Raji (cell line): ENCODE data around the gene GADL1.

ENCODE experiments used
- POLR2A ChIP-seq: IDR thresholded peaks from 2 replicates; pipeline ENCODE4 v1.6.1; 2011; ENCODE audit warnings: low read depth, low read length, control low read depth; ENCODE audit not compliant: insufficient read depth

GADL1 gene

DNA sequence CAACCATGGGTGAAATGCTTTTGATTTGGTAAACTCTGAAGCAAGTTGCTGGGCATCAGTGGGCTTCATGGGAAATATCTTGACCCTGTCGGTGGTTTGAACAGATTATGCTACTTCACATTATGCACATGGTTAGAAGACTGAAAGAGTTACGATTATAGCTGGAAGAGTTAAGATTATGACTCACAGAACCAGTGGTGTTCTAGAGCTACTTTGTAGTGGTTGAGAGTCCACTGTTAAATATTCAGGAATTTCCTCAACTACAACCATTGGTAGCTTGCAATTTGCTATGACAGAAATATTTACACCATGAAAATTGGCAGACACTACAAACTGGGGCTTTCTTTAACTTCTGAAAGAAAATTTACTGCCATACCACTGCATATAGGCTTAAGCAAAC lies 99.3 kb downstream of the GADL1 start:
- TF ChIP-seq POLR2A: no peak

GRCh38 chr3:30793740-30794139 lies 100.7 kb downstream of the GADL1 start:
- TF ChIP-seq POLR2A: no peak

GRCh38 chr3:30790150-30790549 lies 104.3 kb downstream of the GADL1 start:
- no peak for TF ChIP-seq POLR2A

- TF ChIP-seq POLR2A: no peak
Observed at GRCh38 chr3:30786365-30786764, 108.1 kb downstream of the GADL1 start.

- no peak for TF ChIP-seq POLR2A
Observed at GRCh38 chr3:30779686-30780287, 114.7 kb downstream of the GADL1 start.

DNA sequence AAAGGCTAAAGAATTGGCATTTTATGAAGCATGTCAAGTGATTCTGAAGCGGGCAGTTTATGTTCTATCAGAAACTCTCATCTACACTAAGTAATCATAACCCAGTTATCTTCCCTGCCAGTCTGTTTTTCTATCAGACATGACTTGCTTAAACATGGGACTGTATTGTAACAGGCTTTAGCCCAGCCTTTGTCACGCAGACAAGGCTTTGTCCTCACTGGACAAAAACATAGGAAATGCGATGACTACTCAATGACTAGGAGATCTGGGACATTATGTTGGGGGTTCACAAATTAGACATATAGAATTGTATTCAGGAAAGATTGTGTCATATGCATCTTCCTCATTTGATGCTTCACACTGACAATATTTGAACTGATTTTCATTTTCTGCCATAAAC lies 115.5 kb downstream of the GADL1 start:
- no peak for TF ChIP-seq POLR2A

- TF ChIP-seq POLR2A: no peak
Observed at GRCh38 chr3:30777426-30778113, 116.9 kb downstream of the GADL1 start.

GRCh38 chr3:30776186-30776815 lies 118.2 kb downstream of the GADL1 start:
- TF ChIP-seq POLR2A: no peak

DNA sequence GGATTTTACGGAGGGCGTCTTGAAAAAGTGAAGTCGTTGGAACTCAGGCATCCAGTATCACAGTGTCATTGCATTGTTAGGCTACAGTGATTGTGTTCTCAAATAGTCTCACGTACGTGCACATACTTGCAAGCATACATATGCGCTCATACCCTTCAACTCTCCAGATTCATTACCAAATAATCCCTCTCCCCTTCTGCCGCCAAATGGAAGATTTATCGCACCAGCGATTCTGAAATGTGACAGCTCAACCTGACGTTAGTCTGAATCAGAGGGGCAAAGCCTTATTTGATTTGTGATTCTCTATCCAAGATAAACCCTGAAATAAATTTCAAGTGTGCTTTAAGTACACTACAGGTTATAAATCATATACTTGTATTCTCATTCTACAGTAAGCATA lies 119.4 kb downstream of the GADL1 start:
- no peak for TF ChIP-seq POLR2A

- TF ChIP-seq POLR2A: no peak
Observed at GRCh38 chr3:30774062-30774461, 120.4 kb downstream of the GADL1 start.

DNA sequence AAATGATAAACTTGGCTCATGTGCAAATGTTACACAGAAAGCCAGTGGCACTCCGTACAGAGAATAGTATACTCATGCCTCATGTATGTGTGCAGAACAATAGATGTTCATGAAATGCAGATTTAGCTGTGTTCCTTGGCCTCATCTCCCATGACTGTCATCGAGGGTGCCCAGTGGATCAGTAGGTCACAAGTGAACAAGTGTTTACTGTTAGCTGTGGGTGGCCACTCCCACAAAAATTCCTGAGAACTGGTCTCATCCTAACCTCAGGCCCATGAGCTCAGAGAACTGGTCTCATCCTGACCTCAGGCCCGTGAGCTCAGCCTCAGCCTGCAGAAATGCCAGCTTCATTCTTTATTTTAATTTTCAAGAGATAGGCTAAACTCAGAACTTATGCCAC lies 124.1 kb downstream of the GADL1 start:
- TF ChIP-seq POLR2A: no peak

DNA sequence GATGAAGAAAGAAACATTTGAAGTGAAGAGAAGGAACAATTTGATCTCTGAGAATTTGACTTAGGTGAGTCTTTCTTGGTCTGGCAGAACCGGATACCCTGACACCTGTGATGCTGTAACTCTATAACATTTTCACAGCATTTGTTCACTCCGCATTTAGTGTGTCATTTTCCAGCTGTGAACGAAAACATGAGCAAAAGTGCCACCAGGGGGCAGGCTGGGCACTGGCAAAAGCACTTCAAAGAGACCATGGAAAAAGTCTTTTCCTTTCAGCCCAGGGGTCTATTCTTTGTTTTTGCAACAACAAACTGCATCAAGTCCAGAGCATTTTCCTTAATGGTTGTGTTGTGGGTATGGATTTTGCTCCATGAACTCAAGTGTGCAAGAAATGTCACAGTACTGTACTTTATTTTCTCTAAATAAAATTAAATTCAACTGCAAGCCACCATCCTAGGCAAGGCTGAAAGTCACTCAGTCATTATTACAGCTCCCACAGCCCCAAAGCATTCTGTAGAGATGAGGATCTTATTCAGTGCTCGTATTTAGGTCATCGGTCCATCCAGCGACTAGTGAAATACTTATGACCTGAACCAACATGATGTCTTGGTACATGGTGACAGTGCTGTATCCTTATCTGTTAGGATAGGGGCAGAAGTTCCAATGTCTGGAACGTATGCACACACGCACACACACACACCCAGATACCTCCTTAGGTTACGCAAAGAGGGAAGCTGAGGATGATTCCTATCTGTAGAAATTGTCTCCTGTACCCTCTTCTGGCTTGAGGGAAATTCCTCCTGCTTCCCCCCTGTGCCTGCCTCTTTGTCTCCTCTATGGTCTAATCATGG lies 125.5 kb downstream of the GADL1 start:
- TF ChIP-seq POLR2A: no peak

GRCh38 chr3:30768046-30768445 lies 126.4 kb downstream of the GADL1 start:
- TF ChIP-seq POLR2A: no peak

GRCh38 chr3:30766522-30766921 lies 127.9 kb downstream of the GADL1 start:
- no peak for TF ChIP-seq POLR2A

DNA sequence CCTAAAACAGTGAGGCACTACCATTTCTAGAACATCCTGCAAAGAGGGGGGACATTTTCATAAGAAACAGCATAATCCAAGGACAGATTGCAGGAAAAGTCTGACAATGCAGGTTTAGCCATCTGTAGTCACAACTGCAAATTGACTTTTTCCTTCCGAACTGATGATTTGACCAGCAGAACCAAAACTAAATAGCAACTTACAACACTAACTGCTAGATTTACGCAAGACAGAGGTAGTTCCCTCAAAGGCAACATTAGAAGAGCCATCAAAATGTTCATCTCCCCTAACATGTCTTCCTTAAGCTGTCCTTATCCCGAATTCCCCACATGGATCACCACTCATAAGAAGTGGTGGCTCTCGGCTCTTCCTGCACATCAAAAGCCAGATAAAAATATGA lies 129.6 kb downstream of the GADL1 start:
- TF ChIP-seq POLR2A: no peak
